ENCODE data around the gene DYNC1H1. TPM values are rescaled to one million over a fixed set of nuclear protein-coding genes. Genes with fewer than 3 reads are reported as not detected.

Gene DYNC1H1
- total and polyA plus RNA-seq, 2 of the 13 experiments (the other 11 are each of a cell fraction or from before 2014, with no cell fraction given) = 74.4 to 239 TPM

GRCh38 chr14:102013669-102014200, 49.4 kb downstream of the DYNC1H1 start (continued):
- TF ChIP-seq TEF (CRISPR knock-in tag; IDR thresholded peaks at IDR 0.05) (no peak), ARID3A (IDR thresholded peaks at IDR 0.05; ENCODE audit: low read depth, low read length) (no peak), TBX3 (IDR thresholded peaks at IDR 0.05; ENCODE audit: borderline replicate concordance) (no peak)

GRCh38 chr14:102015045-102015685, 50.8 kb downstream of the DYNC1H1 start:
- Histone ChIP-seq H3K27ac (ENCODE audit: extremely low read length, insufficient read depth, low read length) (no peak overlapping the region), H3K36me3 (replicated peaks in 1 of 2; ENCODE audit: control insufficient read depth in 1 of 2, insufficient read depth in 2 of 2, low read length in 2 of 2) (peaks cover 51 to 94% of the 10 kb centered on the region in 2 experiments), H3K4me3 (replicated peaks in 1 of 3; ENCODE audit: insufficient read depth in 1 of 3, low read depth in 2 of 3, low read length in 3 of 3) (no peak overlapping the region), H3K9me3 (ENCODE audit: low read length) (no peaks in the 10 kb centered on the region), H3K4me2 (ENCODE audit: low read depth, low read length) (no peak overlapping the region), H3K27me3 (ENCODE audit: control insufficient read depth in 1 of 2, insufficient read depth in 2 of 2, low read length in 2 of 2) (no peaks in the 10 kb centered on the region), H3K4me1 (ENCODE audit: insufficient read depth, low read length) (no peaks in the 10 kb centered on the region), H4K20me1 (ENCODE audit: insufficient read depth, low read length) (no peaks in the 10 kb centered on the region), H2AFZ (ENCODE audit: low read length) (no peak overlapping the region), H3K79me2 (ENCODE audit: insufficient read depth, low read length) (no peaks in the 10 kb centered on the region), H3K9ac (ENCODE audit: insufficient read depth, low read depth, low read length) (no peak overlapping the region)
- no TSS peak for BruUV-seq (replicated peaks)
- POLR2A ChIA-PET = no interaction called here
- CTCF ChIA-PET (ENCODE audit: low intra/inter-chr PET ratio, low total read pairs) = no interaction called here
- intact Hi-C loops (cut with micrococcal nuclease; ENCODE audit: unreplicated experiment) (no loop called here), in situ Hi-C loops (cut with HindIII; ENCODE audit: extremely low pct_ligation_motif_present, low pct_unique_long_range_greater_than_20kb) (no loop called here)
- over 99% methylated on average over 16 of the region's 16 CpGs for WGBS (ENCODE audit: low lambda C conversion rate)
- ATAC-seq (no peak), FAIRE-seq (no peak), DNase-seq (ENCODE audit: low spot score) (no peak)
- TF ChIP-seq HBP1 (CRISPR knock-in tag; IDR thresholded peaks at IDR 0.05; ENCODE audit: low read depth) (no peak), ZNF749 (CRISPR knock-in tag; IDR thresholded peaks at IDR 0.05; ENCODE audit: borderline replicate concordance) (no peak), CSRNP2 (CRISPR knock-in tag; conservative IDR thresholded peaks at IDR 0.05; ENCODE audit: low read depth) (no peak), CENPX (CRISPR knock-in tag; IDR thresholded peaks at IDR 0.05) (no peak), MLX (CRISPR knock-in tag; IDR thresholded peaks at IDR 0.05) (no peak), HNRNPK (IDR thresholded peaks at IDR 0.05; ENCODE audit: low read depth, low read length, poor library complexity, severe bottlenecking) (no peak), TERF1 (CRISPR knock-in tag; IDR thresholded peaks at IDR 0.05) (no peak), BRD4 (CRISPR knock-in tag; IDR thresholded peaks at IDR 0.05) (no peak)
